SK-N-SH treated with all-trans-retinoic acid at 6 μM for 48 hours (cell line): ENCODE results near the gene GTF2E1.

ENCODE experiments used
- ATAC-seq: fragments of 200-7000 bp; cut with Tn5 transposase; 3 replicates; pipeline ENCODE4 v1.9.1; 2020; ENCODE audit warnings: mild to moderate bottlenecking, moderate library complexity
- ARNTL ChIP-seq: fragments of 450-650 bp; formaldehyde crosslinking; IDR thresholded peaks from 2 replicates; pipeline ENCODE4 v1.5.0; 2020; ENCODE audit warnings: low read depth, mild to moderate bottlenecking, moderate library complexity, borderline replicate concordance
- BACH2 ChIP-seq: fragments of 250-450 bp; sonication (Bioruptor Pico); IDR thresholded peaks from 2 replicates; pipeline ENCODE4 v1.9.0; 2021; ENCODE audit warnings: mild to moderate bottlenecking, borderline replicate concordance
- CREB5 ChIP-seq: fragments of 250-450 bp; sonication (Bioruptor Pico); IDR thresholded peaks from 2 replicates; pipeline ENCODE4 v1.5.1; 2020; ENCODE audit warnings: low read depth, mild to moderate bottlenecking, moderate library complexity
- CSDC2 ChIP-seq: fragments of 250-450 bp; sonication (Bioruptor Pico); IDR thresholded peaks from 2 replicates; pipeline ENCODE4 v1.5.0; 2020; ENCODE audit warnings: mild to moderate bottlenecking, moderate library complexity
- CSRNP3 ChIP-seq: fragments of 250-450 bp; sonication (Bioruptor Pico); IDR thresholded peaks from 2 replicates; pipeline ENCODE4 v1.5.1; 2021; ENCODE audit warnings: mild to moderate bottlenecking, moderate library complexity
- ESRRG ChIP-seq: fragments of 250-450 bp; sonication (Bioruptor Pico); IDR thresholded peaks from 2 replicates; pipeline ENCODE4 v1.6.1; 2021; ENCODE audit warnings: mild to moderate bottlenecking
- GLIS3 ChIP-seq: fragments of 250-450 bp; sonication (Bioruptor Pico); IDR thresholded peaks from 2 replicates; pipeline ENCODE4 v1.5.0; 2020; ENCODE audit warnings: mild to moderate bottlenecking, moderate library complexity
- ISL1 ChIP-seq: fragments of 250-450 bp; sonication (Bioruptor Pico); IDR thresholded peaks from 2 replicates; pipeline ENCODE4 v2.1.2; 2022; ENCODE audit warnings: mild to moderate bottlenecking, moderate library complexity
- OSR1 ChIP-seq: fragments of 250-450 bp; sonication (Bioruptor Pico); IDR thresholded peaks from 2 replicates; pipeline ENCODE4 v1.8.0; 2022; ENCODE audit warnings: moderate library complexity, mild to moderate bottlenecking, inconsistent platforms
- PATZ1 ChIP-seq: fragments of 250-450 bp; sonication (Bioruptor Pico); IDR thresholded peaks from 2 replicates; pipeline ENCODE4 v1.8.0; 2020; ENCODE audit warnings: mild to moderate bottlenecking, moderate library complexity, borderline replicate concordance
- POU6F1 ChIP-seq: fragments of 250-450 bp; sonication (Bioruptor Pico); IDR thresholded peaks from 2 replicates; pipeline ENCODE4 v1.8.0; 2021; ENCODE audit warnings: low read depth, mild to moderate bottlenecking, moderate library complexity, borderline replicate concordance
- PPARA ChIP-seq: fragments of 250-450 bp; sonication (Bioruptor Pico); IDR thresholded peaks from 2 replicates; pipeline ENCODE4 v1.5.0; 2020; ENCODE audit warnings: mild to moderate bottlenecking, borderline replicate concordance
- RARB ChIP-seq: fragments of 250-450 bp; sonication (Bioruptor Pico); IDR thresholded peaks from 2 replicates; pipeline ENCODE4 v1.8.0; 2021; ENCODE audit warnings: mild to moderate bottlenecking, moderate library complexity
- SNAI2 ChIP-seq: fragments of 250-450 bp; sonication (Bioruptor Pico); IDR thresholded peaks from 2 replicates; pipeline ENCODE4 v1.5.0; 2020; ENCODE audit warnings: mild to moderate bottlenecking, moderate library complexity
- TOX ChIP-seq: fragments of 250-450 bp; sonication (Bioruptor Pico); IDR thresholded peaks from 2 replicates; pipeline ENCODE4 v1.8.0; 2021; ENCODE audit warnings: mild to moderate bottlenecking, moderate library complexity, borderline replicate concordance
- ZC3H10 ChIP-seq: fragments of 250-450 bp; sonication (Bioruptor Pico); IDR thresholded peaks from 2 replicates; pipeline ENCODE4 v1.5.1; 2021; ENCODE audit warnings: mild to moderate bottlenecking, moderate library complexity
- ZFP3 ChIP-seq: fragments of 250-450 bp; sonication (Bioruptor Pico); IDR thresholded peaks from 2 replicates; pipeline ENCODE4 v1.5.0; 2020; ENCODE audit warnings: mild to moderate bottlenecking, moderate library complexity
- ZFP30 ChIP-seq: fragments of 450-650 bp; formaldehyde crosslinking; IDR thresholded peaks from 2 replicates; pipeline ENCODE4 v1.5.0; 2022; ENCODE audit warnings: mild to moderate bottlenecking, moderate library complexity
- ZNF565 ChIP-seq: fragments of 450-650 bp; formaldehyde crosslinking; conservative IDR thresholded peaks from 2 replicates; pipeline ENCODE4 v1.5.0; 2020; ENCODE audit warnings: low read depth, mild to moderate bottlenecking, moderate library complexity
- ZNF70 ChIP-seq: fragments of 450-650 bp; formaldehyde crosslinking; IDR thresholded peaks from 2 replicates; pipeline ENCODE4 v1.5.0; 2020; ENCODE audit warnings: mild to moderate bottlenecking, moderate library complexity
- ZNF8 ChIP-seq: fragments of 450-650 bp; formaldehyde crosslinking; IDR thresholded peaks from 2 replicates; pipeline ENCODE4 v1.5.0; 2020; ENCODE audit warnings: mild to moderate bottlenecking, moderate library complexity

The GTF2E1 gene

GRCh38 chr3:120791010-120791409 lies 48.5 kb downstream of the GTF2E1 start:
- TF ChIP-seq ZFP30 (CRISPR knock-in tag) (no peak), ARNTL (CRISPR knock-in tag) (no peak), ZNF70 (CRISPR knock-in tag) (no peak), CSDC2 (no peak)
- ATAC-seq, result no peak

- TF ChIP-seq ZFP30 (CRISPR knock-in tag) (no peak), CSDC2 (no peak), BACH2 (no peak), ARNTL (CRISPR knock-in tag) (no peak), ZNF8 (CRISPR knock-in tag) (no peak), ZC3H10 (CRISPR knock-in tag) (no peak), PATZ1 (CRISPR knock-in tag) (peak; percentile 90; the same call in 1 of the 2 replicates), ISL1 (peak; percentile 46), CREB5 (CRISPR knock-in tag) (0 out of 2 replicates have a peak, but pooled peaks have one; percentile 50), GLIS3 (no peak)
- TF ChIP-seq, all 23 proteins: peak for 3
- ATAC-seq, result peak; percentile 80
These were observed 49.4 kb downstream of the GTF2E1 start for GRCh38 chr3:120791913-120792312.

- peak; percentile 68 for ATAC-seq
- TF ChIP-seq ZNF565 (CRISPR knock-in tag) (no peak), ISL1 (peak; percentile 83)
- TF ChIP-seq, all 23 proteins: peak for 1
These were observed 51.1 kb downstream of the GTF2E1 start for GRCh38 chr3:120793601-120794000.

GRCh38 chr3:120795017-120795648 lies 52.6 kb downstream of the GTF2E1 start:
- TF ChIP-seq ZFP3 (CRISPR knock-in tag) (no peak), ARNTL (CRISPR knock-in tag) (no peak), RARB (CRISPR knock-in tag) (no peak)
- peak; percentile 86 for ATAC-seq

- TF ChIP-seq ZNF565 (CRISPR knock-in tag), result no peak
- no peak for ATAC-seq
These were observed 53.4 kb downstream of the GTF2E1 start for GRCh38 chr3:120795959-120796358.

GRCh38 chr3:120796976-120797375 lies 54.4 kb downstream of the GTF2E1 start:
- ATAC-seq, result no peak

More at GRCh38 chr3:120796976-120797375, 54.4 kb downstream of the GTF2E1 start:
- TF ChIP-seq ARNTL (CRISPR knock-in tag), result no peak
- no peak for TF ChIP-seq PATZ1 (CRISPR knock-in tag)
- TF ChIP-seq ZFP30 (CRISPR knock-in tag), result no peak
- TF ChIP-seq BACH2, result no peak
- TF ChIP-seq TOX, result no peak
- no peak for TF ChIP-seq GLIS3
- no peak for TF ChIP-seq RARB (CRISPR knock-in tag)
- TF ChIP-seq CSDC2, result no peak
- no peak for TF ChIP-seq ZNF8 (CRISPR knock-in tag)
- no peak for TF ChIP-seq POU6F1 (CRISPR knock-in tag)
- TF ChIP-seq SNAI2 (CRISPR knock-in tag), result no peak
- no peak for TF ChIP-seq ZNF70 (CRISPR knock-in tag)
- TF ChIP-seq ESRRG (CRISPR knock-in tag), result no peak
- TF ChIP-seq ISL1, result no peak
- TF ChIP-seq OSR1, result no peak
- no peak for TF ChIP-seq PPARA (CRISPR knock-in tag)
- TF ChIP-seq ZC3H10 (CRISPR knock-in tag), result no peak
- no peak for TF ChIP-seq CSRNP3 (CRISPR knock-in tag)
- TF ChIP-seq ZNF565 (CRISPR knock-in tag), result no peak
- no peak for TF ChIP-seq ZFP3 (CRISPR knock-in tag)
